ENCODE data around the gene UGT1A6.

DNA sequence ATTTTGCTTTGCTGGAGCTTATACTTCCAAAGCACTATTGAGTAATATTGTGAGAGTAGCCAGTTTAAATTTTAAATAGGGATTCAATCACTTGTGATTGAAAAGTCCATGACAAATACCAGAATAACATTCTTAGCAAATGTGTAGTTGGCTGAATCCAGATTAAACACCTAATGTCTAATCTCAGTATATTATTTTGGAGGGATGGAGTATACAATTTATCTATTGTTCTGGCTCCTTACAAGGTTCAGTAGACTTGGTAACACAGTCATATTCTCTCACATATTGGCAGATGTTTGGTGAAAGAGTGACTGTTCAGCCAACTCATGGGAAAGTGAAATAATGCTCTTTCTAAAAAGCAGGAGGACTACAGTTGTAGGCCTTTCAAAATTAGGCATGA, 18.8 kb upstream of the UGT1A6 start:
- TF ChIP-seq POLR2A (IDR thresholded peaks at IDR 0.05) = no peak
- TF ChIP-seq, protein P1, sequence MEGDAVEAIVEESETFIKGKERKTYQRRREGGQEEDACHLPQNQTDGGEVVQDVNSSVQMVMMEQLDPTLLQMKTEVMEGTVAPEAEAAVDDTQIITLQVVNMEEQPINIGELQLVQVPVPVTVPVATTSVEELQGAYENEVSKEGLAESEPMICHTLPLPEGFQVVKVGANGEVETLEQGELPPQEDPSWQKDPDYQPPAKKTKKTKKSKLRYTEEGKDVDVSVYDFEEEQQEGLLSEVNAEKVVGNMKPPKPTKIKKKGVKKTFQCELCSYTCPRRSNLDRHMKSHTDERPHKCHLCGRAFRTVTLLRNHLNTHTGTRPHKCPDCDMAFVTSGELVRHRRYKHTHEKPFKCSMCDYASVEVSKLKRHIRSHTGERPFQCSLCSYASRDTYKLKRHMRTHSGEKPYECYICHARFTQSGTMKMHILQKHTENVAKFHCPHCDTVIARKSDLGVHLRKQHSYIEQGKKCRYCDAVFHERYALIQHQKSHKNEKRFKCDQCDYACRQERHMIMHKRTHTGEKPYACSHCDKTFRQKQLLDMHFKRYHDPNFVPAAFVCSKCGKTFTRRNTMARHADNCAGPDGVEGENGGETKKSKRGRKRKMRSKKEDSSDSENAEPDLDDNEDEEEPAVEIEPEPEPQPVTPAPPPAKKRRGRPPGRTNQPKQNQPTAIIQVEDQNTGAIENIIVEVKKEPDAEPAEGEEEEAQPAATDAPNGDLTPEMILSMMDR (IDR thresholded peaks at IDR 0.05) = no peak

Data from right lobe of liver (tissue), 4 donors.